Activated naive CD4-positive, alpha-beta T cell treated with anti-CD3 and anti-CD28 coated beads, Interleukin-2, amount 50 U/mL, for 16 hours (primary cell): ENCODE results near the gene TMEM253.

Experiments used
- DNase-seq: peaks from one replicate; pipeline ENCODE4 v3.0.0-alpha.2; 2020

Gene TMEM253

DNA sequence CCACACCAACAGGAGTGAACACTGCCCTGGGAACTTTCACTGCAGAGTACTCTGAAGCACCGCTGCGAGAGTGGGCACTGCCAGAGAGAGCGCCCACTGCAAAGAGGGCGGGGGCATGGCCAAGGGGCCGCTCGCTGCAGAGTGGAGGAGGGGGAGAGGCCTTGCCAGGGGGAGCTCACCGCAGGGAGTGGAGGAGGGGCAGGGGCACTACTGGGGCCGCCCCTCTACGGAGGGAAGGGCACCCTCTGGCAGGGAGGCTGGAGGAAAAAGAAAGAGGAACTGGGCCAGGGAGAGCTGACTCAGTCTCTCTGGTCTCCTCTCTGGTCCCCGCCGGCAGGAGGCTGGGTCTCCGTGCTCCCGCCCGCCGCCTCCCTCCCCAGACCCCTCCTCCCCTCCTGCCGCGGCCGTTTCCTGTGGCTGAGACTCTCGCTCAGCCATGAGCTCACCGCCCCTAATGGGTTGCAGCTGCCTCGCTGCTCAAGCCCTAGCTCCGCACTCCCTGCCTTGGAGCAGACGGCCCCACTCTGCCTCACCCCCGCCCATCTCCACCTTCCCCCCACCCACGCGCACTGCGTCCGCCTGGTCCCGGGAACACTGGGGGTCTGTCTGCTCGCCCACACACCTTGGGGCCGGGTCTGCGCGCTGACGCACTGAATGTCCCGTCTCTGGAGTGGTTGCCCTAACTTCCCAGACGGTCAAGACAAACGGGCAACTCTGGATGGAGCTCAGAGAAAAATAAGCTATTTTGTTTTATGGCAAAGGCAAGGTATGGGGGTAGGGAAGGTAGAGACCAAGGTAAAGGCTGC, 29.4 kb upstream of the TMEM253 start:
- no peak for DNase-seq

GRCh38 chr14:21072031-21072473, 28.8 kb upstream of the TMEM253 start:
- no peak for DNase-seq

DNA sequence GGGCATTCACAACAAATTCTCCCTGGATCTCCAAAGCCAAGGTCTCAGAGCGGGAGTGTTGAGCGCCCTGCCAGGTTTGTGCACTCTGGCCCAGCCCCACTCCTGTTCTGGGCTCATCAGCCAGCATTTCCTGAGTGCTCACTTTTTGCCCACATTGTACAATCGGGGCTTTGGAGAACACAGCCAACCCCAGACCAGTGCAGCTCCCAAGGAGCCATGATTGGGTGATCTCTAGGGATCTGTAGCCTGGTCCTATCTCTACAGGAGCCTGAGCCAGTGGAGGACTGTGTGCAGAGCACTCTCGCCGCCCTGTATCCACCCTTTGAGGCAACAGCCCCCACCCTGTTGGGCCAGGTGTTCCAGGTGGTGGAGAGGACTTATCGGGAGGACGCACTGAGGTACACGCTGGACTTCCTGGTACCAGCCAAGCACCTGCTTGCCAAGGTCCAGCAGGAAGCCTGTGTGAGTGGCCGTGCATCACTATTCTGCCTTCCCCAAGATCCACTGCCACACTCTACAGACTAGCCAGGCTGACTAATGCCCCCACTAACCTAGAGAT, 28.0 kb upstream of the TMEM253 start:
- no peak for DNase-seq

DNA sequence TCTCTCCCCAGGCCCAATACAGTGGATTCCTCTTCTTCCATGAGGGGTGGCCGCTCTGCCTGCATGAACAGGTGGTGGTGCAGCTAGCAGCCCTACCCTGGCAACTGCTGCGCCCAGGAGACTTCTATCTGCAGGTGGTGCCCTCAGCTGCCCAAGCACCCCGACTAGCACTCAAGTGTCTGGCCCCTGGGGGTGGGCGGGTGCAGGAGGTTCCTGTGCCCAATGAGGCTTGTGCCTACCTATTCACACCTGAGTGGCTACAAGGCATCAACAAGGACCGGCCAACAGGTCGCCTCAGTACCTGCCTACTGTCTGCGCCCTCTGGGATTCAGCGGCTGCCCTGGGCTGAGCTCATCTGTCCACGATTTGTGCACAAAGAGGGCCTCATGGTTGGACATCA, 26.9 kb upstream of the TMEM253 start:
- DNase-seq, result no peak

GRCh38 chr14:21074398-21075272, 26.2 kb upstream of the TMEM253 start:
- no peak for DNase-seq

GRCh38 chr14:21075719-21076437, 25.0 kb upstream of the TMEM253 start:
- no peak for DNase-seq

- no peak for DNase-seq
These were observed 23.2 kb upstream of the TMEM253 start for GRCh38 chr14:21077672-21078071.

DNA sequence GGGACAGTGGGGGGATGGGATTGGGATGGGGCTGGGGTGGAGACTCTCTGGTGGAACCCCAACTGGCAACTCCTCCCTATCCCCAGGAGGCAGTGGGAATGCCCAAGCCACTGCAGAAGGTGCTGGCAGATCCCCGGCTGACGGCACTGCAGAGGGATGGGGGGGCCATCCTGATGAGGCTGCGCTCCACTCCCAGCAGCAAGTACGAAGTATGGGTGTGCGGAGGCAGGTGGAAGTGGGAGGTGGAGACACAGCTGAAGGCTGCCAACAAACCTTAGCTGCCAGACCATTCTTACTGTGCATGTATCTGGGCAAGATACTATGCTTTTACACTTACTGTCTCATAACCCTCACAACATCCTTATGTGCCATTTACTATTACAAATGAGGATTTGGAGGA, 22.6 kb upstream of the TMEM253 start:
- DNase-seq, result no peak

DNA sequence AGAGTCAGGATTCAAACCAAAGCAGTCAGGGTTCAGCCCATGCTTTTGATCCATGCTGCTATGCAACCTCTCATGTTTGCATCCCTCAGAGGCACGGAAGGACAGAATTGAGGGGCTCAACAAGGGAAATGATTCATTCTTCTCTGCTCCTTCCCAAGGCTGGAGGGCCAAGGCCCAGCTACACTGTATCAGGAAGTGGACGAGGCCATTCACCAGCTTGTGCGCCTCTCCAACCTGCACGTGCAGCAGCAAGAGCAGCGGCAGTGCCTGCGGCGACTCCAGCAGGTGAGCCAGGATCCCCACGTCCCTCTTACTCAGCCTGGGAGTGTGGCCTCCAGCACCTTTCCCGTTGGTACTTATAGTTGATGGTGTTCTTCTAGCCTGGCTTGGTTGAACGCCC, 22.1 kb upstream of the TMEM253 start:
- no peak for DNase-seq

DNA sequence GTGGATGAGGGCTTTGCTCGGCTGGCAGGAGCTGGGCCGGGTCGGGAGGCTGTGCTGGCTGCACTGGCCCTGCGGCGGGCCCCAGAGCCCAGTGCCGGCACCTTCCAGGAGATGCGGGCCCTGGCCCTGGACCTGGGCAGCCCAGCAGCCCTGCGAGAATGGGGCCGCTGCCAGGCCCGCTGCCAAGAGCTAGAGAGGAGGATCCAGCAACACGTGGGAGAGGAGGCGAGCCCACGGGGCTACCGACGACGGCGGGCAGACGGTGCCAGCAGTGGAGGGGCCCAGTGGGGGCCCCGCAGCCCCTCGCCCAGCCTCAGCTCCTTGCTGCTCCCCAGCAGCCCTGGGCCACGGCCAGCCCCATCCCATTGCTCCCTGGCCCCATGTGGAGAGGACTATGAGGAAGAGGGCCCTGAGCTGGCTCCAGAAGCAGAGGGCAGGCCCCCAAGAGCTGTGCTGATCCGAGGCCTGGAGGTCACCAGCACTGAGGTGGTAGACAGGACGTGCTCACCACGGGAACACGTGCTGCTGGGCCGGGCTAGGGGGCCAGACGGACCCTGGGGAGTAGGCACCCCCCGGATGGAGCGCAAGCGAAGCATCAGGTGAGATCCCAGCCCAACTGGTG, 19.2 kb upstream of the TMEM253 start:
- no peak for DNase-seq

DNA sequence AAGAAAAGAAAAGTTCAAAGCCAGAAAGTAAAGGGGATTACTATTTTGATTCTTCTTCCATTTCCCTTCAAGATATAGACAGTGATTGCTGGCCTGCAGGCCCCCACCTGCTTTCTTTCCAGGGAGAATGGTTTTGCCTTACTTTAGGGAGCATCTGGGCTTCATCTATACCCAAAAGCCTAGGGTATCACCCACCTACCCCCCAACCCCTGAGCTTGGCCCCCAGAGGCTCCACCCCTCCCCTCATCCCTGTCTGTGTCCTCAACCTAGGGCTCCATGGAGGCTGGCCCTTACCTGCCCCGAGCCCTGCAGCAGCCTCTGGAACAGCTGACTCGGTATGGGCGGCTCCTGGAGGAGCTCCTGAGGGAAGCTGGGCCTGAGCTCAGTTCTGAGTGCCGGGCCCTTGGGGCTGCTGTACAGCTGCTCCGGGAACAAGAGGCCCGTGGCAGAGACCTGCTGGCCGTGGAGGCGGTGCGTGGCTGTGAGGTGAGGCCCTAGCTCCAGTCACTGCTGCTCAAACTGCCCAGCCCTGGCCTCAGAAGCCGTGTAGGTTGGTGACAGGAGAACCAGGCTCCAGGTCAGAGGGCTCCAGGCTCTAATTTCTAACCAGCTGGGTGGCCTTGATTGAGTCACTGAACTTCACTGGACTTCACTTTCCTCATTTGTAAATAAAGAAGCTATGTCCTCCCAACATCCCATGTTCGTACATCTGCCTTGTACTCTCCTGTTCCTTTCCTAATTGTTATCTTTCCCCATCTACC, 17.1 kb upstream of the TMEM253 start:
- DNase-seq, result no peak

DNA sequence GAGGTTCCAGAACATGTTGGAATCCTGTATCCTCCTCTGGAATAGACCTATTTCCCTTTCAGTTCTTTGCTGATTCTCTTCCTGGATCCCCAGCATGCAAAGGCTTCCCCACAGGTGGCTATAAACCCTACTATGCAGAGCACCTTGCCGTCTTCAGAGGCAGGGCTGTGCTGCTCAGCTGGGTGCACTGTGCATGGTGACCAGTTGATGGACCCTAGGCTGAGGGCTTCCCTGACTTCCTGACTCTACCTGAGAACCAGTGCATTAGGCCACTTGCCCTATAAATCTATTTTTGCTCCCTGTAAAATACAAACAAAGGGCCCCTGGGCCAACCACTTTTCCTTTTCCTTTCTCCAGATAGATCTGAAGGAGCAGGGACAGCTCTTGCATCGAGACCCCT, 16.5 kb upstream of the TMEM253 start:
- no peak for DNase-seq

DNA sequence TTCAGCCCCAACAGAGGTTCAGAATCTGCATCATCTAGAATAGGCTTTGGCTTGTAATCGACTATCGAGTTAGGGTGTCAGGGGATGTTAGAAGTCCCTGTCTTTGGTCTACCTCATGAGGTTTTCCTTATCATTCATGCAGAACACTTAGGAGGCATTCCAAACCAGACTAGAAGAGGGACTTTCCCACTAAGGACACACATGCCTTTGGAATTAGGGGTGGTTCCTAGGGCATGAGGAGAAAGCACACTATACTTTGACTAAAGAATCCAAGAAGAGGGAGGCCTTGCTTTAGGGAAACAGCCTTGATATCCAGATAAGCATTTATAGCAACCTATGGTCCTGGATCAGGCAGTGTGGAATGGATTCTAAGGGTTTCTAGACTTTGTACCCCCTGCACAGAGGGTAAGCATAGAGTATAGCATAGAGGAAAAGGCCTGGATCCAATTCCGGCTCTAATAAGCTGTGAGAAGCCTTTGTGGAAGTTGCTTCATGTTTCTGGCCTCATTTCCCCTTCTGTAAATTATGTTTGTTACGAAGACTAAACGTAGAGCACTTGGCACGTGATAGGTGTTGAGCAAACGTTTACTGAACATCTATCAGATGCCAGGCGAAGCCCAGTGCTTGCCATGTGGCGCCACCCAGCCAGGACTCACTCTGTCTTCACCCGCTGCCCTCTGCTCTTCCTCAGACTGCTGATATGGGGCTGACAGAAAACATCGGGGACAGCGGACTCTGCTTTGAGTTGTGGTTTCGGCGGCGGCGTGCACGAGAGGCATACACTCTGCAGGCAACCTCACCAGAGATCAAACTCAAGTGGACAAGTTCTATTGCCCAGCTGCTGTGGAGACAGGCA, 15.6 kb upstream of the TMEM253 start:
- DNase-seq, result no peak

- no peak for DNase-seq
These were observed 14.0 kb upstream of the TMEM253 start for GRCh38 chr14:21086908-21087293.

- DNase-seq, result no peak
These were observed 13.4 kb upstream of the TMEM253 start for GRCh38 chr14:21087294-21088091.

DNA sequence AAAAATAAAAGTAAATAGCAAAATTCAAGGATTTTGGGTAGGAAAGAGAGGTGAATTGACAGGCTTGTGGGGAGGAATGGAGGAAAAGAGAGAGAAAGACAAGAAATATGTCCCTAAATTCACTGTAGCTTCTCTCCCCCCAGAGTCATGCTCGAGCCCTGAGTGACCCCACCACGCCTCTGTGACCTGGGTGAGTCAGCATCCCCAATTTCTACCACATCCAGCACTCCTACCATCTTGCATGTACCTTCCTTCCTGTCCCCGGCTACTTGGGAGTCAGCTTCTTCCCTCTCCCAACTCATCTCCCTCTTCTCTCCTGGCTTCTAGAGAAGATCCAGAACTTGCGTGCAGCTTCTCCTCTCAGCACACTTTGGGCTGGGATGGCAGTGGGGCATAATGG, 12.2 kb upstream of the TMEM253 start:
- no peak for DNase-seq

GRCh38 chr14:21089271-21089670, 11.6 kb upstream of the TMEM253 start:
- DNase-seq, result no peak

- no peak for DNase-seq
These were observed 11.0 kb upstream of the TMEM253 start for GRCh38 chr14:21089877-21090193.

- no peak for DNase-seq
These were observed 10.5 kb upstream of the TMEM253 start for GRCh38 chr14:21090194-21090939.
